OCI-LY1 (cell line): Measurements from ENCODE around the gene ALAD.

Experiments
- H2AFZ ChIP-seq: fragments of 200-600 bp; sonication (generic), shearing (Covaris generic); 2 replicates; pipeline ENCODE4 v1.6.0; 2014; ENCODE audit warnings: antibody characterized with exemption, mild to moderate bottlenecking, low read length
- H3F3A ChIP-seq: fragments of 200-600 bp; sonication (generic), shearing (Covaris generic); 2 replicates; pipeline ENCODE4 v1.6.0; 2014; ENCODE audit warnings: mild to moderate bottlenecking, antibody characterized with exemption, low read length, moderate library complexity; ENCODE audit not compliant: insufficient read depth
- H3K27ac ChIP-seq: fragments of 200-600 bp; sonication (generic); 2 replicates; pipeline ENCODE4 v1.5.1; 2014; ENCODE audit warnings: low read length, mixed run types, mild to moderate bottlenecking, low read depth; ENCODE audit not compliant: poor library complexity, severe bottlenecking
- H3K27me3 ChIP-seq: fragments of 200-600 bp; sonication (generic); 2 replicates; pipeline ENCODE4 v1.6.0; 2014; ENCODE audit warnings: antibody characterized with exemption, mild to moderate bottlenecking, low read length, moderate library complexity; ENCODE audit not compliant: insufficient read depth
- H3K36me3 ChIP-seq: fragments of 200-600 bp; sonication (generic); 2 replicates; pipeline ENCODE4 v1.6.1; 2014; ENCODE audit warnings: mild to moderate bottlenecking, antibody characterized with exemption, low read length, moderate library complexity, mixed read lengths; ENCODE audit not compliant: insufficient read depth
- H3K4me1 ChIP-seq: fragments of 200-600 bp; sonication (generic); 2 replicates; pipeline ENCODE4 v1.5.1; 2014; ENCODE audit warnings: mild to moderate bottlenecking, low read length, moderate library complexity; ENCODE audit not compliant: insufficient read depth, severe bottlenecking
- H3K4me2 ChIP-seq: fragments of 200-600 bp; sonication (generic), shearing (Covaris generic); 2 replicates; pipeline ENCODE4 v1.6.1; 2014; ENCODE audit warnings: low read length
- H3K4me3 ChIP-seq: fragments of 200-600 bp; sonication (generic); 2 replicates; pipeline ENCODE4 v1.5.1; 2014; ENCODE audit warnings: low read length, low read depth, mild to moderate bottlenecking, mixed read lengths; ENCODE audit not compliant: poor library complexity, severe bottlenecking
- H3K79me2 ChIP-seq: fragments of 200-600 bp; shearing (Covaris generic); 2 replicates; pipeline ENCODE4 v1.6.1; 2016; ENCODE audit warnings: mixed run types, low read length, mixed read lengths; ENCODE audit not compliant: insufficient read depth
- H3K9ac ChIP-seq: fragments of 200-600 bp; sonication (generic), shearing (Covaris generic); 2 replicates; pipeline ENCODE4 v1.6.1; 2014; ENCODE audit warnings: mild to moderate bottlenecking, low read length, mixed read lengths
- H3K9me2 ChIP-seq: fragments of 200-600 bp; sonication (generic), shearing (Covaris generic); 2 replicates; pipeline ENCODE4 v1.6.1; 2014; ENCODE audit warnings: low read depth, mild to moderate bottlenecking, low read length, mixed read lengths
- H3K9me3 ChIP-seq: fragments of 200-600 bp; shearing (Covaris generic); 2 replicates; pipeline ENCODE4 v1.6.1; 2014; ENCODE audit warnings: low read length, mixed read lengths
- H4K20me1 ChIP-seq: fragments of 200-600 bp; sonication (generic), shearing (Covaris generic); 2 replicates; pipeline ENCODE4 v1.6.0; 2016; ENCODE audit warnings: mild to moderate bottlenecking, low read length; ENCODE audit not compliant: insufficient read depth
- CTCF ChIP-seq: fragments of 200-600 bp; sonication (generic), shearing (Covaris generic); IDR thresholded peaks from 2 replicates; pipeline ENCODE4 v1.5.1; 2017; ENCODE audit warnings: mild to moderate bottlenecking, antibody characterized with exemption, low read length, moderate library complexity, mixed read lengths
- EZH2 ChIP-seq: fragments of 200-600 bp; sonication (generic), shearing (Covaris generic); IDR thresholded peaks from 2 replicates; pipeline ENCODE4 v1.8.0; 2017; ENCODE audit warnings: borderline replicate concordance, mixed run types, mild to moderate bottlenecking, antibody characterized with exemption, low read length, moderate library complexity, mixed read lengths

Gene ALAD

GRCh38 chr9:113399646-113400200 is 1.4 kb downstream of the ALAD start:
- no peaks in the 10 kb centered on the region for H3K9me2 ChIP-seq
- H3K4me3 ChIP-seq: peak overlapping the region; percentile 79
- no peak overlapping the region for H2AFZ ChIP-seq
- H3K36me3 ChIP-seq: no peaks in the 10 kb centered on the region
- no peak overlapping the region for H3K27ac ChIP-seq
- TF ChIP-seq EZH2 (no peak), CTCF (no peak)
- peaks cover 29% of the 10 kb centered on the region for H3K4me1 ChIP-seq
- no peaks in the 10 kb centered on the region for H3F3A ChIP-seq
- H3K27me3 ChIP-seq: no peaks in the 10 kb centered on the region
- H3K4me2 ChIP-seq: peak overlapping the region; percentile 68
- no peaks in the 10 kb centered on the region for H4K20me1 ChIP-seq
- no peaks in the 10 kb centered on the region for H3K9me3 ChIP-seq
- peak overlapping the region; percentile 73 for H3K9ac ChIP-seq
- H3K79me2 ChIP-seq: no peaks in the 10 kb centered on the region

GRCh38 chr9:113398796-113399195 is 2.3 kb downstream of the ALAD start:
- TF ChIP-seq CTCF: no peak
- Histone ChIP-seq H3K27ac (no peak overlapping the region), H3K9ac (no peak overlapping the region), H3K9me3 (no peaks in the 10 kb centered on the region), H4K20me1 (no peaks in the 10 kb centered on the region), H3K4me1 (peaks cover 29% of the 10 kb centered on the region), H3K4me3 (no peak overlapping the region), H3F3A (no peaks in the 10 kb centered on the region), H3K9me2 (no peaks in the 10 kb centered on the region), H2AFZ (no peak overlapping the region), H3K4me2 (no peak overlapping the region), H3K27me3 (no peaks in the 10 kb centered on the region), H3K79me2 (no peaks in the 10 kb centered on the region), H3K36me3 (no peaks in the 10 kb centered on the region)

GRCh38 chr9:113397203-113397631 is 3.9 kb downstream of the ALAD start:
- no peaks in the 10 kb centered on the region for H3K27me3 ChIP-seq
- H3F3A ChIP-seq: no peaks in the 10 kb centered on the region
- H2AFZ ChIP-seq: no peak overlapping the region
- no peak overlapping the region for H3K9ac ChIP-seq
- H4K20me1 ChIP-seq: no peaks in the 10 kb centered on the region
- H3K4me2 ChIP-seq: no peak overlapping the region
- H3K4me3 ChIP-seq: no peak overlapping the region
- H3K36me3 ChIP-seq: peaks cover 12% of the 10 kb centered on the region
- H3K4me1 ChIP-seq: peaks cover 29% of the 10 kb centered on the region
- H3K9me2 ChIP-seq: no peaks in the 10 kb centered on the region
- H3K79me2 ChIP-seq: no peaks in the 10 kb centered on the region
- no peak overlapping the region for H3K27ac ChIP-seq
- TF ChIP-seq CTCF (no peak), EZH2 (no peak)
- H3K9me3 ChIP-seq: no peaks in the 10 kb centered on the region
